GM19043 (cell line): ENCODE results near the gene ILK.

Source experiments
- ATAC-seq: cut with Tn5 transposase; IDR thresholded peaks from one replicate; pipeline ENCODE4 v1.9.1; 2021; ENCODE audit warnings: low read depth; ENCODE audit not compliant: unreplicated experiment

The ILK gene

DNA sequence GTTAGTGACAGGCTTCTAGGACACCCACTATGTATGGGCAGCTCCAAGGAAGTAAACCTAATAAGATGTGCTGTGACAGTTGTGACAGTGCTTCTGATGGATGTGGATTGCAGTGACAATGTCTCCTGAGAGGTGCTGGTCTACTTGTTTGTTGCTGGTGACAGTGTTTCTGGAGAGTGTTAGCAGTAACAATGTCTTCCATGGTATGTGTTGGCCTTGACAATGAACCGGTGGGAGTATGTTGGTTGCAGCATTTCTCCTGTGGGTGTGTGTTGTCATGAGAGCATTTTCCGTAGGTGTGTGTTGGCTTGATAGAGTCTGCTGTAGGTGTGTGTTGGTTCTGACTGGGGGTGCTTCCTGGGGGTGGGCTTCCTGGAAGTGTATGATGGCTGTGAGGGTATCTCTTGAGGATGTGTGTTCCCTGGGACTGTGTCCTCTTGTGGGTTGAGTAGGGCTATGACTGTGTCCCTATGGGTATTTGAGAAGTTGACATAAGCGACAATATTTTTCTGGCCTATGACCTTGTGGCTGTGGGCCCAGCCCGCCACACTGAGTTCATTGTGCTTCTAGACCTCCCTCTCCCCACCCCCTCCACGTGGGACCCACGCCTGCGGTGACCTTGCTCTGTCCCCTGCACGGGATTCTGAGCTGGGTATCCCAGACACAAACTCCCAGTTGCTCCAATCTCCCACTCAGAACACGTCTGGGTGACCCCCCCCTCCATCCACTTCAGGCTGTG, 50.9 kb downstream of the ILK start:
- ATAC-seq = no peak

DNA sequence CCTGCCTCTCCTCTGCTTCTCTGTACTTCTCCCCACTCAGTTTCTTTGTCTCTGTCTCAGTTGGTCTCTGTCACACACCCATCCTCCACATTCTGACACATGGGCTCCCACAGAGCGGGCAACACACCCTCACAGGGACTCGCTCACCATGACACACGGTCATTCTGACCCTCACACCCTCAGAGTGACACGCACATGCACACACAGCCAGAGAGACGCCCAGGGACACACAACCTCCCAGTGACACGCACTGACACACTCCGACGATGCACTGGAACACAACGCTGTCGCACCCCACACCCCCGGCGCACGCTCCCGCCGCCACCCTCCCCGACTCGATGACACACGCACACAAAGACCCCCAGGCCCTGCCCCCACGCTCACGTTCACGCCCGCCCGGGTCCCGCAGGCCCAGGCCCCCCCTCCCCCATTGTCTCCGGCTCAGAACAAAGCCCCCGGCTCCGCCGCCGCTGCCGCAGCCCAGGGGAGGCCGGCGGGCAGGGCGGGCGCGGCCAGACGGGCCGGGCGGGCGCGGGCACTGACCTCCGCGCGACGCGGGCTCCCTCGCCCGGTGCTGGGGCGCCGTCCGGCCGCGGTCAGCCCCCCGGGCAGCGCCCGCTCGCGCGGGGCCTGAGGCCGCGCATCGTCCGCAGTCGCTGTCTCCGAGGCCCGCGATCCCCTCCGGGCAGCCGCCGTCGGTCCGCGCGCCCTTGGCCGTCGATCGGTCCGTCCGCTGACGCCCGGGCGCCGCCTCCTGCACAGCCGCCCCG, 51.6 kb downstream of the ILK start:
- no peak for ATAC-seq

DNA sequence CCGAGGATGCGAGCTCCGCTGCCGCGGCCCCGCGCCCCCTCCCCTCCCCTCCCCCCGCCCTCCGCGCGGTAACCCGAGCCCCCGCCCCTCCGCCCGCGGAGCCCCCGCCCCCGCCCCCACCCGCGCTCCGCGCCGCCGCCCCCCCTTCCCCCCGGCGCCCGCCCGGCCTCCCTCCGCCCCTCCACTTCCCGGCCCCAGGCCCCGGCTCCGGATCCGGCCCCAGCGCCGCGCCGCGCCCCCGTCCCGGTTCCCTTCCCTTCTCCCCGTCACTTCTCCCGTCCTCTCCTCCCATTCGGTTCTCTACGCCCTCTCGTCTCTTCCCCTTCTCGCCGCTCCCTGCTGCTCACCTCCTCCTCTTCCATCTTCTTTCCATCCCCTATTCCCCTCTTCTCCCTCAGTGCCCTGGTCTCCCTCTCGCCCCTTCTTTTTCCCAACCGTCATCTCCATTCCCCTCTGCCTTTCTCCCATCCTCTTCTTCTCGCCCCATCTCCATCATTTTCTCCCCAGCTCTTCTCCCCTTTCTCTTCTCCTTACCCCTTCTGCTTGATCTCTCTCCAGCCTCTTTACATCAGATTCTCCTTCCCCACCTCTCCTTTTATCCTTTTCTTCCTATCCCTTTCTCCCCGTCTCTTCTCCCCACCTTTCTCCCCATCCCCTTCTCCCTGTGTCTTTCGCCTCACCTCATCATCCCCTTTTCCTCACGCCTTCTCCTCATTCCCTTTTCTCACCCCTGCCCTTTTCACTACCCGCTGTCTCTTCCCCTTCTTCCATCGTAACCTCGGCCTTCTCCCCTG, 52.4 kb downstream of the ILK start, which contains the start of gene DCHS1:
Gene DCHS1, minus strand, starts transcription at position 20 of the 794 bp plus-strand sequence. CDS start 14,196 bp downstream, outside the sequence.
- no peak for ATAC-seq

DNA sequence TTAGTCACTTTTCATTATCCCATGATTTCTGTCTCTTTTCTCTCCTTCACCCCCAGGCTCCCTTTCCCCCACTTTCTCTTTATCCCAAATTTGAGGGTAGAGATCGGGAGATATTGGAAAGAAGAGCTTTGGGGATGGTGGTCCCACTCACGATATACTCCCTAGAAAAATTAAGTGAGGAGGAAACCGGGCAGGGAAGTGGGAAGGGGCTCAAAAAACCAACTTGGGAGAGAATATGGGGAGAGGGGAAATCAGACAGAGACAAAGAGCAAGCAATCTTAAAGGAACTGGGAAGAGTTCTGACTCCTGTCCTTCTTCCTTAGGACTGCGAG, 53.0 kb downstream of the ILK start:
- ATAC-seq = no peak

DNA sequence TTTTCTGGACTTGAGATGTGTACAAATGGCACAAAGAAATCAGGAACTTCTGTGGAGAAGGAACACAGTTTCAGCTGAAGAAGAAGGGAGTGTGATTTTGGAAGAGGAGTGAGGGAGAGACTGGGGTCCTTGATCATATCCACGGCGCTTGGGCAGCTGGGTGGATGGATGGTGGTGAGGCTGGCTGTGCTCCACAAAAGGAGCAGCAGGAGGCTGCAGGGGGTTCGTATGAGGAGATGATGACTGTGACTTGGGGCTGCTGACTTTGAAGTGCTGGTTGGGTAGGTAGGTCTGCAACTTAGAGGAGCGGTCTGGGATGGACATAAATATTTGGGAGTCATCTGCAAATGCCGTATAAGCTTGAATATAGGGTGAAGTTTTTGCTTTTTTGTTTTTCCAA, 53.4 kb downstream of the ILK start:
- no peak for ATAC-seq

DNA sequence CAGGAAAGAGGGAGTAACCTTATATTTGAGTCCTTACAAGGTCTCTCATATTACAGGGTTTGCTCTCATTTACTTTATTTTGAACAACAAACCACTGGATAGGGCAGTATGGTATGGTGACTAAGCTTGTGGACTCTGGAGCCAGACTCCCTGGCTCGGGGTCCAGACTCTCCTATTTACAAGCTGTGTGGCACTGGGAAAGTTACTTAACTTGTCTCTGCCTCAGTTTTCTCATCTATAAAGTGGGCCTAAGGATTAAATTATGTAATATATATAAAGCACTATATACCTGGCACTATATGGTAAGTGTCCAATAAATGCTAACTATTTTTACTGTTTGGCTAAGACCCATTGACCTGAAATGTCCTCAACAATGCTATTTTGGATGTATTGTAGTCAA, 53.8 kb downstream of the ILK start:
- ATAC-seq = no peak

DNA sequence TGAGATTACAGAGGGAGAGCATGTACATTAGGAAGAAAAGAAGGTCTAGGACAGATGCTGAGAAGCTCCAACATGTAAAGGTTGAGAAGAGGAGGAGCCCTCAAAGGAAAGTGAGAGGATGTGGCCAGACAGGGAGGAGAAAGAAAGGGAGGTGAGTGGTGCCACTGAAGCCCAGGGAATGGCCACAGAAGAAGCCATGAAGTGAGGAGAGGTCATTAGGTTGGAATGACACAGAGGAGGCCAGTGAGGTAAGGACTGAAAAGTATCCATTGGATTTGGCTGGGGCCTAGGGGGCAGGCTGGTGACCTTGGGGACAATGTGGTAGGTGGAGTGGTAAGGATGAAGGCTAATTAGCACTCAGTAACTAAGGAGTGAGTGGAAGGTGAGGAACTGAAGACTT, 55.1 kb downstream of the ILK start:
- no peak for ATAC-seq
